Natural killer cell treated with Interleukin-12 subunit alpha and Interleukin-12 subunit beta and Interleukin-15 and Interleukin-18, amount 100 ng/mL, for 72 hours (primary cell): ENCODE results near the gene JAKMIP2. TPM values are rescaled to one million over a fixed set of nuclear protein-coding genes. Genes with fewer than 3 reads are reported as not detected.
"Not testable (repeated sequence)": the region's sequence is repeated elsewhere in the genome, so short reads cannot be mapped to it uniquely, and the experiment has no call there.

Source experiments
- ATAC-seq, 2 donors: fragments of 150-1000 bp; cut with Tn5 transposase in 1 of 2; sonication (Bioruptor Pico), chemical (Tn5 transposase) in 1 of 2; 2 replicates each; pipeline ENCODE4 v1.10.0; 2021
- DNase-seq: peaks from one replicate; pipeline ENCODE4 v3.0.0; 2022; ENCODE audit warnings: low spot score
- H3K27ac Mint-ChIP-seq, 2 donors: 1 replicate in 1 of 2; 2 replicates in 1 of 2; pipeline ENCODE4 v1.8.0; 2022; ENCODE audit warnings: mixed read lengths in 2 of 2, mild to moderate bottlenecking in 1 of 2, moderate library complexity in 1 of 2
- H3K27me3 Mint-ChIP-seq, 2 donors: 1 replicate in 1 of 2; 2 replicates in 1 of 2; pipeline ENCODE4 v1.8.0; 2022; ENCODE audit warnings: mixed read lengths in 2 of 2
- H3K36me3 Mint-ChIP-seq: one replicate; pipeline ENCODE4 v1.8.0; 2022; ENCODE audit warnings: mixed read lengths
- H3K4me1 Mint-ChIP-seq, 2 donors: 1 replicate in 1 of 2; 2 replicates in 1 of 2; pipeline ENCODE4 v1.8.0; 2022; ENCODE audit warnings: low read depth in 2 of 2, mixed read lengths in 2 of 2, mild to moderate bottlenecking in 1 of 2
- H3K4me3 Mint-ChIP-seq: one replicate; pipeline ENCODE4 v1.8.0; 2022; ENCODE audit warnings: mixed read lengths
- H3K9me3 Mint-ChIP-seq: 2 replicates; pipeline ENCODE4 v1.8.0; 2022; ENCODE audit warnings: mixed read lengths
- total RNA-seq, 2 donors: library from RNA; stranded (reverse); gene quantifications; one replicate each; pipeline ENCODE4 v1.2.3, GENCODE V29; 2022

JAKMIP2 gene
- total RNA-seq, 2 donors from 2014 or later: 5.5 to 6.8 TPM

GRCh38 chr5:147804334-147804733 lies 21.8 kb upstream of the JAKMIP2 start:
- Mint-ChIP-seq H3K27ac (peak overlapping the region; percentile 76 to 86), H3K9me3 (no peaks in the 10 kb centered on the region), H3K27me3 (peaks cover 0 to 2% of the 10 kb centered on the region in 2 donors), H3K4me3 (no peak overlapping the region), H3K4me1 (peaks cover 21 to 24% of the 10 kb centered on the region in 2 donors), H3K36me3 (no peaks in the 10 kb centered on the region)
- ATAC-seq: no peak
- no peak for DNase-seq

GRCh38 chr5:147803926-147804325 lies 21.4 kb upstream of the JAKMIP2 start:
- H3K27ac Mint-ChIP-seq: peak overlapping the region; percentile 11 to 69

GRCh38 chr5:147803161-147803560 lies 20.6 kb upstream of the JAKMIP2 start:
- not testable (repeated sequence) for H3K4me3 Mint-ChIP-seq, H3K27me3 Mint-ChIP-seq, H3K36me3 Mint-ChIP-seq, DNase-seq, H3K9me3 Mint-ChIP-seq, ATAC-seq
- Mint-ChIP-seq H3K4me1 (peaks cover 21 to 24% of the 10 kb centered on the region in 2 donors), H3K27ac (peak overlapping the region; percentile 11 to 69)

More at GRCh38 chr5:147803926-147804325, 21.4 kb upstream of the JAKMIP2 start:
- peaks cover 0 to 2% of the 10 kb centered on the region in 2 donors for H3K27me3 Mint-ChIP-seq
- no peaks in the 10 kb centered on the region for H3K9me3 Mint-ChIP-seq
- H3K36me3 Mint-ChIP-seq: no peaks in the 10 kb centered on the region
- peaks cover 21 to 24% of the 10 kb centered on the region in 2 donors for H3K4me1 Mint-ChIP-seq
- H3K4me3 Mint-ChIP-seq: no peak overlapping the region
- no peak for ATAC-seq
- no peak for DNase-seq

- H3K4me1 Mint-ChIP-seq: peaks cover 21 to 24% of the 10 kb centered on the region in 2 donors
These were observed 18.9 kb upstream of the JAKMIP2 start for GRCh38 chr5:147801461-147801860.

GRCh38 chr5:147800491-147800890 lies 18.0 kb upstream of the JAKMIP2 start:
- ATAC-seq: no peak
- Mint-ChIP-seq H3K36me3 (no peaks in the 10 kb centered on the region), H3K27ac (no peak overlapping the region)

More at GRCh38 chr5:147801461-147801860, 18.9 kb upstream of the JAKMIP2 start:
- H3K27me3 Mint-ChIP-seq: peaks cover 0 to 5% of the 10 kb centered on the region in 2 donors
- ATAC-seq (no peak), DNase-seq (no peak)
- H3K9me3 Mint-ChIP-seq: no peaks in the 10 kb centered on the region
- H3K36me3 Mint-ChIP-seq: no peaks in the 10 kb centered on the region
- peak overlapping the region in 1 of 2 donors; percentile 69 for H3K27ac Mint-ChIP-seq
- H3K4me3 Mint-ChIP-seq: no peak overlapping the region

GRCh38 chr5:147796556-147797308 lies 14.2 kb upstream of the JAKMIP2 start:
- DNase-seq: no peak
- peaks cover 0 to 11% of the 10 kb centered on the region in 2 donors for H3K27me3 Mint-ChIP-seq
- H3K9me3 Mint-ChIP-seq: no peaks in the 10 kb centered on the region
- no peaks in the 10 kb centered on the region for H3K36me3 Mint-ChIP-seq
- H3K4me1 Mint-ChIP-seq: no peaks in the 10 kb centered on the region
- ATAC-seq: no peak
- H3K4me3 Mint-ChIP-seq: no peak overlapping the region
- no peak overlapping the region for H3K27ac Mint-ChIP-seq

More at GRCh38 chr5:147800491-147800890, 18.0 kb upstream of the JAKMIP2 start:
- H3K27me3 Mint-ChIP-seq: peaks cover 0 to 9% of the 10 kb centered on the region in 2 donors
- no peak for DNase-seq
- peaks cover 18 to 20% of the 10 kb centered on the region in 2 donors for H3K4me1 Mint-ChIP-seq
- no peak overlapping the region for H3K4me3 Mint-ChIP-seq
- H3K9me3 Mint-ChIP-seq: no peaks in the 10 kb centered on the region

GRCh38 chr5:147791181-147791580 lies 8.7 kb upstream of the JAKMIP2 start:
- no peak for ATAC-seq
- no peaks in the 10 kb centered on the region for H3K36me3 Mint-ChIP-seq

GRCh38 chr5:147789820-147790219 lies 7.3 kb upstream of the JAKMIP2 start:
- Mint-ChIP-seq H3K4me1 (no peaks in the 10 kb centered on the region), H3K4me3 (no peak overlapping the region), H3K36me3 (no peaks in the 10 kb centered on the region), H3K27ac (no peak overlapping the region), H3K27me3 (no peaks in the 10 kb centered on the region), H3K9me3 (no peaks in the 10 kb centered on the region)
- DNase-seq: no peak
- ATAC-seq: no peak

More at GRCh38 chr5:147791181-147791580, 8.7 kb upstream of the JAKMIP2 start:
- no peak overlapping the region for H3K27ac Mint-ChIP-seq
- H3K27me3 Mint-ChIP-seq: peaks cover 0 to 6% of the 10 kb centered on the region in 2 donors
- no peak overlapping the region for H3K4me3 Mint-ChIP-seq
- H3K9me3 Mint-ChIP-seq: no peaks in the 10 kb centered on the region
- DNase-seq: no peak
- H3K4me1 Mint-ChIP-seq: no peaks in the 10 kb centered on the region

GRCh38 chr5:147788023-147788422 lies 5.5 kb upstream of the JAKMIP2 start:
- no peaks in the 10 kb centered on the region for H3K4me1 Mint-ChIP-seq
- H3K9me3 Mint-ChIP-seq: no peaks in the 10 kb centered on the region
- H3K27ac Mint-ChIP-seq: no peak overlapping the region
- no peaks in the 10 kb centered on the region for H3K27me3 Mint-ChIP-seq
- no peaks in the 10 kb centered on the region for H3K36me3 Mint-ChIP-seq
- DNase-seq (no peak), ATAC-seq (no peak)
- H3K4me3 Mint-ChIP-seq: no peak overlapping the region

GRCh38 chr5:147786142-147786541 lies 3.6 kb upstream of the JAKMIP2 start:
- H3K9me3 Mint-ChIP-seq: no peaks in the 10 kb centered on the region
- peaks cover 13 to 16% of the 10 kb centered on the region in 2 donors for H3K4me1 Mint-ChIP-seq
- H3K27me3 Mint-ChIP-seq: no peaks in the 10 kb centered on the region
- DNase-seq (no peak), ATAC-seq (no peak)
- H3K36me3 Mint-ChIP-seq: no peaks in the 10 kb centered on the region
- no peak overlapping the region for H3K4me3 Mint-ChIP-seq
- no peak overlapping the region for H3K27ac Mint-ChIP-seq

GRCh38 chr5:147784146-147784987 lies 1.8 kb upstream of the JAKMIP2 start:
- ATAC-seq (no peak), DNase-seq (no peak)
- Mint-ChIP-seq H3K9me3 (no peaks in the 10 kb centered on the region), H3K36me3 (no peaks in the 10 kb centered on the region), H3K27ac (no peak overlapping the region), H3K4me1 (peaks cover 25 to 33% of the 10 kb centered on the region in 2 donors), H3K27me3 (no peaks in the 10 kb centered on the region), H3K4me3 (no peak overlapping the region)

GRCh38 chr5:147780924-147781573 lies 1.5 kb downstream of the JAKMIP2 start:
- Mint-ChIP-seq H3K9me3 (no peaks in the 10 kb centered on the region), H3K4me3 (peak overlapping the region; percentile 100), H3K4me1 (peaks cover 28 to 33% of the 10 kb centered on the region in 2 donors), H3K27me3 (no peaks in the 10 kb centered on the region), H3K36me3 (peaks cover 6% of the 10 kb centered on the region), H3K27ac (peak overlapping the region; percentile 69 to 94)
- no peak for DNase-seq
- no peak for ATAC-seq

GRCh38 chr5:147779694-147780093 lies 2.8 kb downstream of the JAKMIP2 start:
- H3K4me1 Mint-ChIP-seq: peaks cover 28 to 33% of the 10 kb centered on the region in 2 donors
- no peaks in the 10 kb centered on the region for H3K9me3 Mint-ChIP-seq
- no peak for DNase-seq
- H3K27ac Mint-ChIP-seq: peak overlapping the region; percentile 69 to 94
- peak overlapping the region; percentile 100 for H3K4me3 Mint-ChIP-seq
- H3K27me3 Mint-ChIP-seq: no peaks in the 10 kb centered on the region
- peaks cover 11% of the 10 kb centered on the region for H3K36me3 Mint-ChIP-seq
- ATAC-seq: no peak
